Effector CD8-positive, alpha-beta T cell (primary cell): Measurements from ENCODE around the gene SLC12A2.

Experiments
- DNase-seq: peaks from one replicate; lab custom pipeline; 2025; lab: John Stamatoyannopoulos, UW

SLC12A2 gene

GRCh38 chr5:128225245-128226030 is 141.9 kb downstream of the SLC12A2 start:
- no peak for DNase-seq

GRCh38 chr5:128228008-128228407 is 144.4 kb downstream of the SLC12A2 start:
- DNase-seq: no peak

- DNase-seq: no peak
Measured at GRCh38 chr5:128228521-128228920, 145.0 kb downstream of the SLC12A2 start.

- DNase-seq: no peak
Measured at GRCh38 chr5:128234928-128235641, 151.5 kb downstream of the SLC12A2 start.

GRCh38 chr5:128236334-128236733 is 152.8 kb downstream of the SLC12A2 start:
- no peak for DNase-seq

- no peak for DNase-seq
Measured at GRCh38 chr5:128237000-128237399, 153.4 kb downstream of the SLC12A2 start.

- no peak for DNase-seq
Measured at GRCh38 chr5:128237546-128237945, 154.0 kb downstream of the SLC12A2 start.
